ENCODE measurements around the gene TP53TG5.

TP53TG5 gene

GRCh38 chr20:45330476-45330875, 47.6 kb downstream of the TP53TG5 start:
- no peak overlapping the region for H3K4me3 ChIP-seq (ENCODE audit: control insufficient read depth, low read depth, low read length)
- TF ChIP-seq CTCF (conservative IDR thresholded peaks at IDR 0.05; ENCODE audit: control insufficient read depth, insufficient read depth, low read depth, low read length) = no peak
- DNase-seq (ENCODE audit: low read depth) = no peak

GRCh38 chr20:45329497-45330319, 48.4 kb downstream of the TP53TG5 start:
- H3K4me3 ChIP-seq (ENCODE audit: control insufficient read depth, low read depth, low read length) = no peak overlapping the region
- no peak for TF ChIP-seq CTCF (conservative IDR thresholded peaks at IDR 0.05; ENCODE audit: control insufficient read depth, insufficient read depth, low read depth, low read length)
- DNase-seq (ENCODE audit: low read depth) = no peak

GRCh38 chr20:45328451-45328850, 49.7 kb downstream of the TP53TG5 start:
- no peak for TF ChIP-seq CTCF (conservative IDR thresholded peaks at IDR 0.05; ENCODE audit: control insufficient read depth, insufficient read depth, low read depth, low read length)
- no peak for DNase-seq (ENCODE audit: low read depth)
- H3K4me3 ChIP-seq (ENCODE audit: control insufficient read depth, low read depth, low read length) = no peak overlapping the region

GRCh38 chr20:45325371-45325770, 52.8 kb downstream of the TP53TG5 start:
- no peak for TF ChIP-seq CTCF (conservative IDR thresholded peaks at IDR 0.05; ENCODE audit: control insufficient read depth, insufficient read depth, low read depth, low read length)
- DNase-seq (ENCODE audit: low read depth) = no peak
- no peak overlapping the region for H3K4me3 ChIP-seq (ENCODE audit: control insufficient read depth, low read depth, low read length)

- no peak for TF ChIP-seq CTCF (conservative IDR thresholded peaks at IDR 0.05; ENCODE audit: control insufficient read depth, insufficient read depth, low read depth, low read length)
- peak; percentile 45 for DNase-seq (ENCODE audit: low read depth)
- no peak overlapping the region for H3K4me3 ChIP-seq (ENCODE audit: control insufficient read depth, low read depth, low read length)
These were observed 54.4 kb downstream of the TP53TG5 start for GRCh38 chr20:45323731-45324130.

- DNase-seq (ENCODE audit: low read depth) = peak; percentile 37
- no peak overlapping the region for H3K4me3 ChIP-seq (ENCODE audit: control insufficient read depth, low read depth, low read length)
- TF ChIP-seq CTCF (conservative IDR thresholded peaks at IDR 0.05; ENCODE audit: control insufficient read depth, insufficient read depth, low read depth, low read length) = no peak
These were observed 55.2 kb downstream of the TP53TG5 start for GRCh38 chr20:45322952-45323383.

All from fibroblast of mammary gland (primary cell).